Fibroblast of lung (primary cell): Measurements from ENCODE around the gene RELL2. TPM values are rescaled to one million over a fixed set of nuclear protein-coding genes. Genes with fewer than 3 reads are reported as not detected.

Experiments
- DNase-seq, 2 donors: peaks; one replicate each; pipeline versions ENCODE4 v3.0.0 to v3.0.0-alpha.2; 2010; ENCODE audit warnings: low read depth in 2 of 2
- H2AFZ ChIP-seq: 2 replicates; pipeline ENCODE4 v1.5.1; 2012; ENCODE audit warnings: low read length, control low read depth, inconsistent platforms
- H3K27ac ChIP-seq: 2 replicates; pipeline ENCODE4 v1.5.1; 2011; ENCODE audit warnings: low read length, control low read depth; ENCODE audit not compliant: insufficient read depth
- H3K27me3 ChIP-seq: 2 replicates; pipeline ENCODE4 v1.5.1; 2011; ENCODE audit warnings: mild to moderate bottlenecking, low read length; ENCODE audit not compliant: control insufficient read depth, insufficient read depth
- H3K36me3 ChIP-seq: 2 replicates; pipeline ENCODE4 v1.5.1; 2011; ENCODE audit warnings: low read length; ENCODE audit not compliant: control insufficient read depth, insufficient read depth
- H3K4me1 ChIP-seq: 2 replicates; pipeline ENCODE4 v1.5.1; 2011; ENCODE audit warnings: low read length; ENCODE audit not compliant: control insufficient read depth, insufficient read depth; ENCODE audit errors: extremely low read depth
- H3K4me2 ChIP-seq: 2 replicates; pipeline ENCODE4 v1.5.1; 2011; ENCODE audit warnings: low read length, control low read depth; ENCODE audit not compliant: insufficient read depth; ENCODE audit errors: extremely low read depth
- H3K4me3 ChIP-seq, 4 experiments: fragments of 200-600 bp in 1 of 4; sonication (generic) in 1 of 4; replicated peaks in 1 of 4; 2 replicates each; pipeline ENCODE4 v1.5.1; 2011 to 2016; ENCODE audit warnings: low read length in 4 of 4, low read depth in 3 of 4, mild to moderate bottlenecking in 3 of 4, control low read depth in 2 of 4, inconsistent platforms in 1 of 4, mixed read lengths in 1 of 4; ENCODE audit not compliant: insufficient read depth in 1 of 4; ENCODE audit errors: control extremely low read depth in 1 of 4
- H3K79me2 ChIP-seq: 2 replicates; pipeline ENCODE4 v1.5.1; 2012; ENCODE audit warnings: mild to moderate bottlenecking, low read length, inconsistent platforms; ENCODE audit not compliant: control insufficient read depth, insufficient read depth
- H3K9ac ChIP-seq: 2 replicates; pipeline ENCODE4 v1.5.1; 2011; ENCODE audit warnings: mild to moderate bottlenecking, low read length, control low read depth; ENCODE audit not compliant: insufficient read depth
- H3K9me3 ChIP-seq: 2 replicates; pipeline ENCODE4 v1.5.1; 2012; ENCODE audit warnings: low read depth, low read length; ENCODE audit not compliant: control insufficient read depth, insufficient read depth
- H4K20me1 ChIP-seq: 2 replicates; pipeline ENCODE4 v1.5.1; 2011; ENCODE audit warnings: low read length; ENCODE audit not compliant: control insufficient read depth, insufficient read depth; ENCODE audit errors: extremely low read depth
- EZH2 ChIP-seq: IDR thresholded peaks from 2 replicates; pipeline ENCODE4 v1.5.1; 2012; ENCODE audit warnings: low read length, control low read depth, mild to moderate bottlenecking; ENCODE audit errors: missing control alignments
- polyA plus RNA-seq, 2 donors: library from polyadenylated mRNA; depleted of rRNA in 1 of 2; stranded (reverse) in 1 of 2; unstranded in 1 of 2; fragments of >200 nt; gene quantifications; 2 replicates each; pipeline ENCODE4 v1.2.1, GENCODE V29; 2011 to 2012; ENCODE audit warnings: missing spikeins in 1 of 2
- total RNA-seq: library from RNA; depleted of rRNA; stranded (reverse); fragments of >200 nt; gene quantifications from 2 replicates; pipeline ENCODE4 v1.2.1, GENCODE V29; 2014
- TF ChIP-seq, protein P1 (sequence below), 2 donors: IDR thresholded peaks in 1 of 2; conservative IDR thresholded peaks in 1 of 2; 1 replicate in 1 of 2; 2 replicates in 1 of 2; pipeline ENCODE4 v1.5.1; 2011 to 2012; ENCODE audit warnings: low read length in 2 of 2, control low read depth in 1 of 2, inconsistent platforms in 1 of 2, low read depth in 1 of 2, mild to moderate bottlenecking in 1 of 2

Gene RELL2
- total and polyA plus RNA-seq, 2 donors (not counting 1 experiment from before 2014, with no cell fraction given), result 3.0 to 3.7 TPM

DNA sequence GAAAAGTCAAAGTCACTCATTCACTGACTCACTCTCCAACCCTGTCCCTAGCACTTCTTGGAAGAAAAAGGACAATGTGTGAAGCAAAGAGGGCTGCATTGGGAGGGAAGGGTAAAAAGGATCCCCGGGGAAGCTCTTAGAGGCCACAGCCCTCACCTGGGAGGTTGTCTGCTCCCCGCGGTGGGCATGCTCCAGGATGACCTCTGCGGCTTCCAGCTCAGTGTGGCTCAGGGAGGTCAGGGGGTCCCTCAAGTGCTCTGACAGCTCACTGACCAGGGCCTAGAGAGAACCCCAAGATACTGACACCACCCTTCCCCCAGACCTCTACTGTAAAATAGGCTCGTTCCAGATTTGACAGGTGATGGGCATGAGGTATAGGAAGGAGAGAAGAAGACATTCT lies 10.4 kb downstream of the RELL2 start:
- no peak overlapping the region for H3K4me2 ChIP-seq
- H3K27me3 ChIP-seq, result no peaks in the 10 kb centered on the region
- DNase-seq, result no peak
- H3K4me1 ChIP-seq, result peaks cover 4% of the 10 kb centered on the region
- H3K27ac ChIP-seq, result no peak overlapping the region
- no peaks in the 10 kb centered on the region for H3K9me3 ChIP-seq
- no peak overlapping the region for H3K9ac ChIP-seq
- no peaks in the 10 kb centered on the region for H3K79me2 ChIP-seq
- no peak overlapping the region for H3K4me3 ChIP-seq
- H2AFZ ChIP-seq, result no peak overlapping the region
- no peak for TF ChIP-seq EZH2
- H4K20me1 ChIP-seq, result no peaks in the 10 kb centered on the region
- peaks cover 12% of the 10 kb centered on the region for H3K36me3 ChIP-seq

DNA sequence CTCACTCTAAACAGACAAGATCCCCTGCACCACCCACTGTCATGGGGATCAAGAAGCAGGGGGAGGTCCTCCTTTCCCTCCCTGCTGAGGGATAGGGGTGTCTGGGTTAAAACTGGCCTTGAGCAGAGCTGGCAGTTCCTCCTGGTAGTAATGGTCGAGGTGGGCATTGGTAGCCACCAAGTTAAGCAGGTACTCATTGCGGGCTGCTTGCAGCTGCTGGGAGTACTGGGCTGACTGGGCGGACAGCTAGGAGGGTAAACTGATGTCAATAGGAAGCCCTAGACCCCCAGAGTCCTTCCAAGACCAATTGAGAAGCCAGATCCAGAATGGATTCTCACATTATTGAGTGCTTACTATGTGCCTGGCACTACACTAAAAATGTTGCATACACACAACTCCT lies 11.1 kb downstream of the RELL2 start:
- Histone ChIP-seq H3K27me3 (no peaks in the 10 kb centered on the region), H3K79me2 (no peaks in the 10 kb centered on the region), H3K4me2 (no peak overlapping the region), H3K4me3 (no peak overlapping the region), H4K20me1 (no peaks in the 10 kb centered on the region), H3K9ac (no peak overlapping the region), H2AFZ (no peak overlapping the region), H3K27ac (no peak overlapping the region), H3K9me3 (no peaks in the 10 kb centered on the region), H3K4me1 (peaks cover 4% of the 10 kb centered on the region), H3K36me3 (peaks cover 12% of the 10 kb centered on the region)
- no peak for DNase-seq
- no peak for TF ChIP-seq EZH2
- TF ChIP-seq, protein P1, sequence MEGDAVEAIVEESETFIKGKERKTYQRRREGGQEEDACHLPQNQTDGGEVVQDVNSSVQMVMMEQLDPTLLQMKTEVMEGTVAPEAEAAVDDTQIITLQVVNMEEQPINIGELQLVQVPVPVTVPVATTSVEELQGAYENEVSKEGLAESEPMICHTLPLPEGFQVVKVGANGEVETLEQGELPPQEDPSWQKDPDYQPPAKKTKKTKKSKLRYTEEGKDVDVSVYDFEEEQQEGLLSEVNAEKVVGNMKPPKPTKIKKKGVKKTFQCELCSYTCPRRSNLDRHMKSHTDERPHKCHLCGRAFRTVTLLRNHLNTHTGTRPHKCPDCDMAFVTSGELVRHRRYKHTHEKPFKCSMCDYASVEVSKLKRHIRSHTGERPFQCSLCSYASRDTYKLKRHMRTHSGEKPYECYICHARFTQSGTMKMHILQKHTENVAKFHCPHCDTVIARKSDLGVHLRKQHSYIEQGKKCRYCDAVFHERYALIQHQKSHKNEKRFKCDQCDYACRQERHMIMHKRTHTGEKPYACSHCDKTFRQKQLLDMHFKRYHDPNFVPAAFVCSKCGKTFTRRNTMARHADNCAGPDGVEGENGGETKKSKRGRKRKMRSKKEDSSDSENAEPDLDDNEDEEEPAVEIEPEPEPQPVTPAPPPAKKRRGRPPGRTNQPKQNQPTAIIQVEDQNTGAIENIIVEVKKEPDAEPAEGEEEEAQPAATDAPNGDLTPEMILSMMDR (conservative IDR thresholded peaks at IDR 0.05 in 1 of 2, IDR thresholded peaks at IDR 0.05 in 1 of 2; ENCODE audit: low read depth in 1 of 2, low read length in 2 of 2), result no peak

DNA sequence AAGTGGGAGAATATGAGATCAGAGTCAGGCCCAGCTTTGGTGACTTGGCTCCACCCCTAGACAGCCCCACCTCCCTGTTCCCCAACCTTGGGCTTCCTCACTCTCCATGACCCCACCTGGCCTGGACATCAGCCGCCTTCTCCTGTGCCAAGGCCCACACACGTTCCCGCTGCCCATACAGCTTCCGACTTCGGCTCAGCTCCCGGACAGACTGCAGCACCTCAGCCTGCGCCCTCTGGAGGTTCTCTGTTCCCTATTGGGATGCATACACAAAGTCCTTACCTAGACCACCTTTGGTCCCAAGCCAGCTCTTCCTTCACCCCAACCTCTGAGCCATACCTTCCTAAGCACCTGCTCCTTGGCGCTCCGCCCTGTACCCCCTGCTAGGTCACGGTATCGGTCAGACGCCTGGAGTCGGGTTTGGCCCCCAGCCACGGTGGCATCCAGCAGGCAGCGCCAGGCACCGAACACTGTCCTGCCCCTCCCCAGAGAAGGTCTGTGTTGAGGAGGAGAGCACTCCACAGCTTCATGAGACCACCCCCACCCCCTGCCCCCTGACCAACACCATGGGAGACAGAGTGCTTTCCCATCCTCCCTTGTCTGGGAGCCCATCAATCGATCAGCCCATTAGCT lies 12.4 kb downstream of the RELL2 start:
- Histone ChIP-seq H3K4me3 (no peak overlapping the region), H3K27ac (no peak overlapping the region), H3K9ac (no peak overlapping the region), H3K36me3 (peaks cover 14% of the 10 kb centered on the region), H3K4me1 (peaks cover 6% of the 10 kb centered on the region), H3K27me3 (no peaks in the 10 kb centered on the region), H2AFZ (no peak overlapping the region), H3K4me2 (no peak overlapping the region), H3K79me2 (no peaks in the 10 kb centered on the region), H3K9me3 (no peaks in the 10 kb centered on the region), H4K20me1 (no peaks in the 10 kb centered on the region)
- no peak for DNase-seq
- TF ChIP-seq, protein P1 (conservative IDR thresholded peaks at IDR 0.05 in 1 of 2, IDR thresholded peaks at IDR 0.05 in 1 of 2; ENCODE audit: low read depth in 1 of 2, low read length in 2 of 2), result no peak
- TF ChIP-seq EZH2, result no peak
